ENCODE measurements around the gene CLPTM1.

GRCh38 chr19:44974857-44975256, 19.7 kb downstream of the CLPTM1 start:
- no peak for TF ChIP-seq CTCF (IDR thresholded peaks at IDR 0.05)
- TF ChIP-seq POLR2A (IDR thresholded peaks at IDR 0.05): no peak

Measured in transverse colon (tissue), 3 donors.